ENCODE measurements around the gene CD7.

CD7 gene

GRCh38 chr17:82287013-82287867, 30.2 kb downstream of the CD7 start:
- Histone ChIP-seq H3K27ac (replicated peaks; ENCODE audit: low read length) (no peak overlapping the region), H2BK5ac (ENCODE audit: low read length) (no peak overlapping the region), H2BK15ac (ENCODE audit: low read length) (no peak overlapping the region), H4K8ac (ENCODE audit: low read depth, low read length) (no peak overlapping the region), H3K4me3 (ENCODE audit: low read length in 2 of 2) (no peak overlapping the region), H3K79me1 (ENCODE audit: low read depth, low read length) (no peaks in the 10 kb centered on the region), H4K91ac (ENCODE audit: low read depth, low read length, poor library complexity) (no peak overlapping the region), H2AK5ac (ENCODE audit: low read depth, low read length) (no peak overlapping the region), H3K4me1 (ENCODE audit: control insufficient read depth in 2 of 2, insufficient read depth in 1 of 2, low read depth in 1 of 2, low read length in 2 of 2) (peaks cover 6 to 17% of the 10 kb centered on the region in 2 donors), H3K18ac (ENCODE audit: low read length) (no peak overlapping the region), H3K23ac (ENCODE audit: low read depth, low read length, poor library complexity) (no peak overlapping the region), H3K4me2 (ENCODE audit: insufficient read depth, low read length, poor library complexity, severe bottlenecking) (no peak overlapping the region), H2BK12ac (ENCODE audit: low read length) (no peak overlapping the region), H2BK120ac (ENCODE audit: low read depth, low read length) (no peak overlapping the region), H3K14ac (ENCODE audit: low read length) (peak overlapping the region; percentile 25), H3K27me3 (ENCODE audit: control insufficient read depth in 3 of 3, insufficient read depth in 3 of 3, low read depth in 1 of 3, low read length in 3 of 3) (no peaks in the 10 kb centered on the region), H2AFZ (ENCODE audit: low read length) (no peak overlapping the region), H3K9me3 (replicated peaks in 1 of 2; ENCODE audit: control insufficient read depth in 2 of 2, insufficient read depth in 1 of 2, low read depth in 1 of 2, low read length in 2 of 2) (peaks cover 4 to 12% of the 10 kb centered on the region in 2 donors), H3K9ac (ENCODE audit: low read depth, low read length, poor library complexity) (no peak overlapping the region), H3K4ac (ENCODE audit: low read length) (no peak overlapping the region), H3K36me3 (replicated peaks in 1 of 2; ENCODE audit: control insufficient read depth in 2 of 2, insufficient read depth in 2 of 2, low read length in 2 of 2) (no peaks in the 10 kb centered on the region)
- WGBS, 2 donors (ENCODE audit: extremely low coverage in 2 of 2, insufficient read length in 2 of 2, insufficient replicate concordance in 1 of 2) = no CpG with 5 or more reads among the region's 9 CpGs
- no peak for DNase-seq (ENCODE audit: low spot score)

GRCh38 chr17:82285141-82285540, 32.3 kb downstream of the CD7 start:
- Histone ChIP-seq H3K18ac (ENCODE audit: low read length) (no peak overlapping the region), H3K27me3 (ENCODE audit: control insufficient read depth in 3 of 3, insufficient read depth in 3 of 3, low read depth in 1 of 3, low read length in 3 of 3) (no peaks in the 10 kb centered on the region), H3K79me1 (ENCODE audit: low read depth, low read length) (peaks cover 2% of the 10 kb centered on the region), H3K4ac (ENCODE audit: low read length) (no peak overlapping the region), H3K14ac (ENCODE audit: low read length) (no peak overlapping the region), H4K91ac (ENCODE audit: low read depth, low read length, poor library complexity) (no peak overlapping the region), H2BK120ac (ENCODE audit: low read depth, low read length) (no peak overlapping the region), H3K23ac (ENCODE audit: low read depth, low read length, poor library complexity) (no peak overlapping the region), H2BK12ac (ENCODE audit: low read length) (no peak overlapping the region), H4K8ac (ENCODE audit: low read depth, low read length) (no peak overlapping the region), H2BK15ac (ENCODE audit: low read length) (no peak overlapping the region), H2BK5ac (ENCODE audit: low read length) (no peak overlapping the region), H3K36me3 (replicated peaks in 1 of 2; ENCODE audit: control insufficient read depth in 2 of 2, insufficient read depth in 2 of 2, low read length in 2 of 2) (no peaks in the 10 kb centered on the region), H2AFZ (ENCODE audit: low read length) (peak overlapping the region; percentile 74), H3K27ac (replicated peaks; ENCODE audit: low read length) (peak overlapping the region; percentile 54), H3K9me3 (replicated peaks in 1 of 2; ENCODE audit: control insufficient read depth in 2 of 2, insufficient read depth in 1 of 2, low read depth in 1 of 2, low read length in 2 of 2) (peaks cover 7 to 12% of the 10 kb centered on the region in 2 donors), H3K4me3 (ENCODE audit: low read length in 2 of 2) (no peak overlapping the region), H2AK5ac (ENCODE audit: low read depth, low read length) (no peak overlapping the region), H3K9ac (ENCODE audit: low read depth, low read length, poor library complexity) (no peak overlapping the region), H3K4me1 (ENCODE audit: control insufficient read depth in 2 of 2, insufficient read depth in 1 of 2, low read depth in 1 of 2, low read length in 2 of 2) (peaks cover 10 to 15% of the 10 kb centered on the region in 2 donors), H3K4me2 (ENCODE audit: insufficient read depth, low read length, poor library complexity, severe bottlenecking) (no peak overlapping the region)
- DNase-seq (ENCODE audit: low spot score) = no peak
- WGBS, 2 donors (ENCODE audit: extremely low coverage in 2 of 2, insufficient read length in 2 of 2, insufficient replicate concordance in 1 of 2) = no CpG with 5 or more reads among the region's 8 CpGs

GRCh38 chr17:82283208-82283749, 34.1 kb downstream of the CD7 start:
- H2BK12ac ChIP-seq (ENCODE audit: low read length) = peak overlapping the region; percentile 50
- no peak overlapping the region for H3K4me2 ChIP-seq (ENCODE audit: insufficient read depth, low read length, poor library complexity, severe bottlenecking)
- peaks cover 10 to 11% of the 10 kb centered on the region in 2 donors for H3K4me1 ChIP-seq (ENCODE audit: control insufficient read depth in 2 of 2, insufficient read depth in 1 of 2, low read depth in 1 of 2, low read length in 2 of 2)
- WGBS, 2 donors (ENCODE audit: extremely low coverage in 2 of 2, insufficient read length in 2 of 2, insufficient replicate concordance in 1 of 2) = no CpG with 5 or more reads among the region's 13 CpGs
- DNase-seq (ENCODE audit: low spot score) = no peak
- peak overlapping the region; percentile 95 for H2AK5ac ChIP-seq (ENCODE audit: low read depth, low read length)
- H3K18ac ChIP-seq (ENCODE audit: low read length) = peak overlapping the region; percentile 62
- H2BK120ac ChIP-seq (ENCODE audit: low read depth, low read length) = no peak overlapping the region
- H4K8ac ChIP-seq (ENCODE audit: low read depth, low read length) = no peak overlapping the region
- H3K4me3 ChIP-seq (ENCODE audit: low read length in 2 of 2) = no peak overlapping the region
- H3K27ac ChIP-seq (replicated peaks; ENCODE audit: low read length) = no peak overlapping the region
- no peak overlapping the region for H3K4ac ChIP-seq (ENCODE audit: low read length)
- no peak overlapping the region for H3K9ac ChIP-seq (ENCODE audit: low read depth, low read length, poor library complexity)
- H3K36me3 ChIP-seq (replicated peaks in 1 of 2; ENCODE audit: control insufficient read depth in 2 of 2, insufficient read depth in 2 of 2, low read length in 2 of 2) = no peaks in the 10 kb centered on the region
- H2AFZ ChIP-seq (ENCODE audit: low read length) = no peak overlapping the region
- peak overlapping the region; percentile 75 for H2BK15ac ChIP-seq (ENCODE audit: low read length)
- peaks cover 7 to 12% of the 10 kb centered on the region in 2 donors for H3K9me3 ChIP-seq (replicated peaks in 1 of 2; ENCODE audit: control insufficient read depth in 2 of 2, insufficient read depth in 1 of 2, low read depth in 1 of 2, low read length in 2 of 2)
- no peak overlapping the region for H4K91ac ChIP-seq (ENCODE audit: low read depth, low read length, poor library complexity)
- peak overlapping the region; percentile 25 for H3K14ac ChIP-seq (ENCODE audit: low read length)
- no peak overlapping the region for H3K23ac ChIP-seq (ENCODE audit: low read depth, low read length, poor library complexity)
- H2BK5ac ChIP-seq (ENCODE audit: low read length) = peak overlapping the region; percentile 72
- no peaks in the 10 kb centered on the region for H3K27me3 ChIP-seq (ENCODE audit: control insufficient read depth in 3 of 3, insufficient read depth in 3 of 3, low read depth in 1 of 3, low read length in 3 of 3)
- peaks cover 2% of the 10 kb centered on the region for H3K79me1 ChIP-seq (ENCODE audit: low read depth, low read length)

Measured in neuronal stem cell (in vitro differentiated cells).